KMS-11 (cell line): ENCODE results near the gene RAD51B.

ENCODE experiments used
- H2AFZ ChIP-seq: fragments of 200-600 bp; sonication (generic); 2 replicates; pipeline ENCODE4 v1.6.1; 2016; ENCODE audit warnings: antibody characterized with exemption, mixed run types, low read depth
- H3K27ac ChIP-seq: fragments of 200-600 bp; sonication (generic); 2 replicates; pipeline ENCODE4 v1.6.1; 2016; ENCODE audit warnings: mild to moderate bottlenecking, mixed run types
- H3K27me3 ChIP-seq: fragments of 200-600 bp; sonication (generic); 2 replicates; pipeline ENCODE4 v1.6.1; 2017; ENCODE audit warnings: mild to moderate bottlenecking, low read depth, mixed run types, moderate library complexity; ENCODE audit not compliant: insufficient read depth
- H3K36me3 ChIP-seq: fragments of 200-600 bp; sonication (generic); 2 replicates; pipeline ENCODE4 v1.6.1; 2017; ENCODE audit warnings: mild to moderate bottlenecking, mixed run types; ENCODE audit not compliant: insufficient read depth
- H3K4me1 ChIP-seq: fragments of 200-600 bp; sonication (generic); 2 replicates; pipeline ENCODE4 v1.6.1; 2016; ENCODE audit warnings: mild to moderate bottlenecking, low read depth, mixed run types; ENCODE audit not compliant: poor library complexity, severe bottlenecking
- H3K4me2 ChIP-seq: fragments of 200-600 bp; sonication (generic); 2 replicates; pipeline ENCODE4 v1.7.0; 2016; ENCODE audit warnings: mild to moderate bottlenecking, mixed run types
- H3K4me3 ChIP-seq: fragments of 200-600 bp; sonication (generic); IDR thresholded peaks from 2 replicates; pipeline ENCODE4 v1.6.1; 2017; ENCODE audit warnings: low read depth, low read length, mixed read lengths; ENCODE audit not compliant: insufficient read depth
- H3K79me2 ChIP-seq: fragments of 200-600 bp; sonication (generic); 2 replicates; pipeline ENCODE4 v1.6.1; 2016; ENCODE audit warnings: low read depth, mixed run types; ENCODE audit not compliant: insufficient read depth
- H3K9ac ChIP-seq: fragments of 200-600 bp; sonication (generic); 2 replicates; pipeline ENCODE4 v1.6.1; 2016; ENCODE audit warnings: mild to moderate bottlenecking, mixed run types
- H4K20me1 ChIP-seq: fragments of 200-600 bp; sonication (generic); 2 replicates; pipeline ENCODE4 v1.6.1; 2016; ENCODE audit warnings: mild to moderate bottlenecking, mixed run types; ENCODE audit not compliant: insufficient read depth
- CTCF ChIP-seq: fragments of 200-600 bp; sonication (generic); conservative IDR thresholded peaks from 2 replicates; pipeline ENCODE4 v1.6.1; 2017; ENCODE audit warnings: low read depth, mild to moderate bottlenecking, antibody characterized with exemption, low read length, moderate library complexity, mixed read lengths

RAD51B gene

DNA sequence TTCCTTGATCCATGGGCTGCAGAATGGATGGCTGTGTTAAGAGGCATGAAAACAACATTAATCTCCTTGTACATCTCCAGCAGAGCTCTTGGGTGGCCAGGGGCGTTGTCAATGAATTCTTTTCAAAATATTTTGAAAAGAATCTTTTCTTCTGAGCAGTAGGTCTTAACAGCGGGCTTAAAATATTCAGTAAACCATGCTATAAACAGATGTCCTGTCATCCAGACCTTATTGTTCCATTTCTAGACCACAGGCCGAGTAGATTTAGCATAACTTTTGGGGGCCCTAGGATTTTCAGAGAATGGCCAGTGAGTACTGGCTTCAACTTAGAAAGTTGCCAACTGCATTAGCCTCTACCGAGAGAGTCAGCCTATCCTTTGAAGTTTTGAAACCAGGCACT is 130.2 kb downstream of the RAD51B start:
- Histone ChIP-seq H3K79me2 (no peaks in the 10 kb centered on the region), H3K4me3 (no peak overlapping the region), H3K27ac (no peak overlapping the region), H3K36me3 (no peaks in the 10 kb centered on the region), H3K9ac (no peak overlapping the region), H3K4me1 (peaks cover 2% of the 10 kb centered on the region), H2AFZ (no peak overlapping the region), H3K4me2 (no peak overlapping the region), H3K27me3 (no peaks in the 10 kb centered on the region), H4K20me1 (no peaks in the 10 kb centered on the region)
- no peak for TF ChIP-seq CTCF

- Histone ChIP-seq H4K20me1 (no peaks in the 10 kb centered on the region), H3K4me1 (no peaks in the 10 kb centered on the region), H3K4me3 (no peak overlapping the region), H3K27ac (no peak overlapping the region), H3K27me3 (no peaks in the 10 kb centered on the region), H3K4me2 (no peak overlapping the region), H2AFZ (no peak overlapping the region), H3K36me3 (no peaks in the 10 kb centered on the region), H3K79me2 (no peaks in the 10 kb centered on the region), H3K9ac (no peak overlapping the region)
- TF ChIP-seq CTCF, result no peak
Measured at GRCh38 chr14:67950386-67950785, 130.8 kb downstream of the RAD51B start.

DNA sequence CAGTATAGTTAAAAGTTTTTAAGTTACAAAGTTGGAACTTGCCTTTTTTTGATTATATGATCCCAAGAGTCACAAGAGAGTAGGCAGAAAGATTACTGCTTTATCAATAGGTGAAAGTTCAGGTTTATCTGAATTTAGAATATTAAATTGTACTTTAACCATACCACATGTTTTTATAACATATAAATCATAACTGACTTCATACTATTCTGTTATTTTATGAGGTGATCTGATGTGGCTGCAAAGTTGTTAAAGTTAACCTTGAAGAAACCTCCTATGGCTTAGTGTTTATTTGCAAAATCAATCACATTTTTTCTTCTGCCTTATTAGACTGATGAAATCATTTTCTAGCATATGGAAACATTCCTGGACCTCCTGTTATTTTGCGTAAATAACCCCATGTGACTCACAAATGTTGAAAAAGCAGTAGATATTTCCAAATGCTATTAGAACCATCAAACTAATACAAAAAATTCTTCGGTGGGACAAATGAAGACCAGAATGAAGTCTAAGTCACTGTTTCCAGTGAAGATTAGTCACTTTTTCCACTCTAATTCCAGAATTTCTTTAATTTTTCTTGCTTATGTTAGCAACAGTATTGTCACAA is 132.1 kb downstream of the RAD51B start:
- Histone ChIP-seq H4K20me1 (no peaks in the 10 kb centered on the region), H3K4me2 (no peak overlapping the region), H3K79me2 (no peaks in the 10 kb centered on the region), H3K27me3 (no peaks in the 10 kb centered on the region), H3K9ac (no peak overlapping the region), H3K36me3 (no peaks in the 10 kb centered on the region), H2AFZ (no peak overlapping the region), H3K4me3 (no peak overlapping the region), H3K4me1 (no peaks in the 10 kb centered on the region), H3K27ac (no peak overlapping the region)
- no peak for TF ChIP-seq CTCF

DNA sequence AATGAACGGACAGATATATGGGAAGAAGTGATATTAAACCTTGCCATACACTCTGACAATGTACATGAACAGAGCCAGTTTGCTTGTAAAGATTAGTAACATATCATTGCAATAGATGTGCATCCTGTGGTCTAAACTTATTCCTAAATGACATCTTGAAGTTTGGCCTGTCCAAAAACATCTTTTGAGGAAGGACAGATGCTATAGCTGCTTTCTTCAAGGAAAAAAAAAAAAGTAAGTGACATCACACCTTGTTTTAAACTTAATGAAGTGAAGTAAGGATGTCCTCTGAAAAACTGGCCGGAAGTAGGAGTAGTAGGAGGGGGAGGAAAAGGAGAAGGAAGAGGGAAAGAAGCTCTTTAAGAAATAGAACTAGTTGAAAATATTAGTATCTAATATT is 132.8 kb downstream of the RAD51B start:
- H3K36me3 ChIP-seq, result no peaks in the 10 kb centered on the region
- no peaks in the 10 kb centered on the region for H3K27me3 ChIP-seq
- no peaks in the 10 kb centered on the region for H4K20me1 ChIP-seq
- no peak for TF ChIP-seq CTCF
- no peaks in the 10 kb centered on the region for H3K4me1 ChIP-seq
- H3K4me2 ChIP-seq, result no peak overlapping the region
- no peak overlapping the region for H3K4me3 ChIP-seq
- H2AFZ ChIP-seq, result no peak overlapping the region
- H3K9ac ChIP-seq, result no peak overlapping the region
- H3K27ac ChIP-seq, result no peak overlapping the region
- no peaks in the 10 kb centered on the region for H3K79me2 ChIP-seq
